ENCODE results near the gene PHF19.

Gene PHF19

DNA sequence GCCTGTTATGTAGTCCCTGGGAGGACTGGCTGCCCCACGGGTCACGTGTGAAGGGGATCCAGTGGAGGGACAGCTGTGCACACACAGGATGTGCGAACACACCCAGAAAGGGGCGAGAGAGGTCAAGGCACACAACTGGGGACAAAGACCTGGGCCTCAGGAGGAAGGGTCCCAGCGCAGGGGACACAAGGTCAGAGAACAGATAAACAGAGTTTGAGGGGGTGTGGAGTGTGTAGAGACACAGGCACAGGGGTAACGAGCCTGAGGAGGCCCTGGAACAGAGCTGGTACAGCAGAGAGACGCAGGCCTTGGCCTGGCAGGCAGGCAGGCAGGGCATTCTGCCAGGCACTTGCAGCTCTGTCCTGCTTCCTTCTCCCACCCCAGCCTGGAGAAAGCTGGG lies 19.5 kb downstream of the PHF19 start:
- DNase-seq (ENCODE audit: low read depth), result no peak
- TF ChIP-seq, protein P1, sequence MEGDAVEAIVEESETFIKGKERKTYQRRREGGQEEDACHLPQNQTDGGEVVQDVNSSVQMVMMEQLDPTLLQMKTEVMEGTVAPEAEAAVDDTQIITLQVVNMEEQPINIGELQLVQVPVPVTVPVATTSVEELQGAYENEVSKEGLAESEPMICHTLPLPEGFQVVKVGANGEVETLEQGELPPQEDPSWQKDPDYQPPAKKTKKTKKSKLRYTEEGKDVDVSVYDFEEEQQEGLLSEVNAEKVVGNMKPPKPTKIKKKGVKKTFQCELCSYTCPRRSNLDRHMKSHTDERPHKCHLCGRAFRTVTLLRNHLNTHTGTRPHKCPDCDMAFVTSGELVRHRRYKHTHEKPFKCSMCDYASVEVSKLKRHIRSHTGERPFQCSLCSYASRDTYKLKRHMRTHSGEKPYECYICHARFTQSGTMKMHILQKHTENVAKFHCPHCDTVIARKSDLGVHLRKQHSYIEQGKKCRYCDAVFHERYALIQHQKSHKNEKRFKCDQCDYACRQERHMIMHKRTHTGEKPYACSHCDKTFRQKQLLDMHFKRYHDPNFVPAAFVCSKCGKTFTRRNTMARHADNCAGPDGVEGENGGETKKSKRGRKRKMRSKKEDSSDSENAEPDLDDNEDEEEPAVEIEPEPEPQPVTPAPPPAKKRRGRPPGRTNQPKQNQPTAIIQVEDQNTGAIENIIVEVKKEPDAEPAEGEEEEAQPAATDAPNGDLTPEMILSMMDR (IDR thresholded peaks at IDR 0.05; ENCODE audit: low read depth, low read length, missing control alignments), result no peak
- H3K4me3 ChIP-seq (ENCODE audit: low read depth, low read length), result no peak overlapping the region
- in situ Hi-C loops (cut with HindIII; ENCODE audit: low sequenced_read_pairs), result no loop called here

DNA sequence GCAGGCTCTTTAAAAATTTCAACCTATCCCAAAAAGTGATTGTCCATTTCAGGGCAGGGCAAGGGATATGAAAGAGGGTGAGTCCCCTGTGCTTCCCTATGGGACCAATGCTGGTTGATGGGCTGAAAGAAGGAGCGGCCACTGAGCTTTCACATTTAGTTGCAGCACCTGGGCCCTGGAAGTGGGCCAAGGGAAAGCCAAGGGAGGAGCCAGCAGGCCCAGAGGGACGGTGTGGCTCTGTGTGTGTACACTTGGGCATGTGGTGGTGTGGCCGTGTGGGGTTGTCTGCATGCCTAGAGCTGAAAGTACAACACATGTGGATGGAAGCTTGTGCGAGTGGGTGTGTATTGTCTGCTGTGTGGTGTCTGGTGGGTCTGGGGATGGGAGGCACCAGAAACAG lies 20.3 kb downstream of the PHF19 start:
- H3K4me3 ChIP-seq (ENCODE audit: low read depth, low read length), result no peak overlapping the region
- DNase-seq (ENCODE audit: low read depth), result no peak
- in situ Hi-C loops (cut with HindIII; ENCODE audit: low sequenced_read_pairs), result no loop called here
- TF ChIP-seq, protein P1 (IDR thresholded peaks at IDR 0.05; ENCODE audit: low read depth, low read length, missing control alignments), result no peak

DNA sequence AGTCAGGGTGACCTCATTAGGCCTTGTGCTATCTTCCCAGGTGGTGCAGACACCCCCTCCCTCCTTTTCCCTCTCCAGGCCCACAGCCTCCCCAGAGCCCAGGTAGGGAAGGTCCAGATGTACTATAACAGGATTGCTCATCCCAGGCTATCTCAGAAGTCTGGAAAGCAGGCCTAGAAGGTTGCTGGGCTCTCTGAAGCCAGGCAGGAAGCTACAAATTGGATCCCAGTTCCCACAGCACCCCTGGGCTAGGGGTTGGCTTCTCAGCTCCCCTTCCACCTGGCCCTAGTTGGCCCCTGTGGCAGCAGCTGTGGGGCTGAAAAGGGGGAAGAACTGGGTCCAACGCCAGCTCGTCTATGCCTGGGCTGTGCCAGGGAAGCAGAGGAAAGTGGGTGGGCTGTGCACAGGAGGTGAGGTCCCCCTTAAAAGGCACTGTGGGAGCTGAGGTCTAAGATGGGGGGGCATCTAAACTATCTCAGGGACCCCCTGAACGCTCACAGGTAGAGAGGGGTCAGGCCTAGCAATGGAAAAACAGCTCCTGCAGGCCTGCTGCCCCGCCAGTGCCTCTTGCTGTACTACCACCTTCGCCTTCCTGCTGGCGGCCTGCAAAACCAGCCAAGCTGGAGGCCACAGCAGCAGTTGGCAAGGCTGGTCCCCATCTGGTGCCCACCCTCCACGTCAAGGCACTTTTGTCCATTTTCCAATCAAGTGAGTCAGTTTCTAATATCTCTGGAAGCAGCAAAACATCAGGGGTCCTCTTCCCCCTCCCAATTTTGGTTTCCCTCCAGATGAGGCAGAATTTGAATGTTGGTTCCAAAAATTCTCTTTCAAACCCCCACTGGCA lies 20.9 kb downstream of the PHF19 start:
- H3K4me3 ChIP-seq (ENCODE audit: low read depth, low read length), result no peak overlapping the region
- in situ Hi-C loops (cut with HindIII; ENCODE audit: low sequenced_read_pairs), result no loop called here
- TF ChIP-seq, protein P1 (IDR thresholded peaks at IDR 0.05; ENCODE audit: low read depth, low read length, missing control alignments), result no peak
- DNase-seq (ENCODE audit: low read depth), result no peak

DNA sequence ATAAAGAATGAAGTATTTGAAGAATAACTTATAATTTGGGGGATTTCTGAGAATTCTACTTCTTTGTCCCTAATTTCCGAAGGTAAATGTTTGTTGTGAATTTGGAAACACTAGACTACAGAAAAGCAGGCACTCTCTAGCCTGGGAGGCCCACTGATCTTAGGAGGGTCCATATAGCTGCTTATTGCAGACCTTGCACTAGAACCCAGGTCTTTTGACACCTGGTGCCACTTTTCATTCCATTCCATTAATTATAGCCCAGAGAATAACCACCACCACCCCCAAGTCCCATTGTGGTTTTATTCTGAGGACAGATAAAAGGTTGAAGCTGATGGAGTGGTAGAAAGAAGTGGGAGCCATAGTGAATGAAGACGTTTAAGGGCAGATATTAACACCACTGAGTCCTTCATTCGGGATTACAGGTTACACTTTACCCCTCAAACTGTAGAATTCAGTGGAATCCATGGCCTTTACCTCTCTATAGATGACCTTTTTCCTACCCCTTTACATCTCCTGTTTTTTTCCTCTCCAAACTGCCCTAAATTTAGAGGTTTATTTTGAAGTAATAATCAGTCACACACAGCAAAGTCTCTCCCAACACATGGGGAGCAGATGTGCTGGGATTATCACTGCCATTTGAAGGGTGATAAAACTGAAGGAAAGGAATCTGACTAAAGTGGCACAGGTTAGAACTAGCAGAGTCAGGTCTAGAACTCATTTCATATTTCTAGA lies 22.2 kb downstream of the PHF19 start:
- TF ChIP-seq, protein P1 (IDR thresholded peaks at IDR 0.05; ENCODE audit: low read depth, low read length, missing control alignments), result no peak
- in situ Hi-C loops (cut with HindIII; ENCODE audit: low sequenced_read_pairs), result no loop called here
- H3K4me3 ChIP-seq (ENCODE audit: low read depth, low read length), result no peak overlapping the region
- DNase-seq (ENCODE audit: low read depth), result no peak

DNA sequence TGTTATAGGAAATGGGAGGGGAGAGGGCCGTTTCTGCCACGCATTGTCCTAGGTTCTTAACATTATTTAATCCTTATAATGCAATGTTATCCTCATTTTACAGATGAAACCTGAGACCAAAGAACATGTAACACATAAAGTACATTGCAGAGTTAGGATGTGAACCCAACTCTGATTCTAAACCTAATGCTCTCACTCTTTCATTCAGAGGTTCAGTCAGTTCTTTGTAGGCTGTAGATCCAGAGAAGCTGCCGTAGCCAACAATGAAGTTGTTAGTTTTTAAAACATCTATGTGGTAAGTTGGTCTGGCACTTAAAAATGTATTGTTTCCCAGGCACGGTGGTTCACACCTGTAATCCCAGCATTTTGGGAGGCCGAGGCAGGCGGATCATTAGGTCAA lies 23.8 kb downstream of the PHF19 start:
- in situ Hi-C loops (cut with HindIII; ENCODE audit: low sequenced_read_pairs), result no loop called here
- TF ChIP-seq, protein P1 (IDR thresholded peaks at IDR 0.05; ENCODE audit: low read depth, low read length, missing control alignments), result no peak
- no peak overlapping the region for H3K4me3 ChIP-seq (ENCODE audit: low read depth, low read length)
- DNase-seq (ENCODE audit: low read depth), result no peak

DNA sequence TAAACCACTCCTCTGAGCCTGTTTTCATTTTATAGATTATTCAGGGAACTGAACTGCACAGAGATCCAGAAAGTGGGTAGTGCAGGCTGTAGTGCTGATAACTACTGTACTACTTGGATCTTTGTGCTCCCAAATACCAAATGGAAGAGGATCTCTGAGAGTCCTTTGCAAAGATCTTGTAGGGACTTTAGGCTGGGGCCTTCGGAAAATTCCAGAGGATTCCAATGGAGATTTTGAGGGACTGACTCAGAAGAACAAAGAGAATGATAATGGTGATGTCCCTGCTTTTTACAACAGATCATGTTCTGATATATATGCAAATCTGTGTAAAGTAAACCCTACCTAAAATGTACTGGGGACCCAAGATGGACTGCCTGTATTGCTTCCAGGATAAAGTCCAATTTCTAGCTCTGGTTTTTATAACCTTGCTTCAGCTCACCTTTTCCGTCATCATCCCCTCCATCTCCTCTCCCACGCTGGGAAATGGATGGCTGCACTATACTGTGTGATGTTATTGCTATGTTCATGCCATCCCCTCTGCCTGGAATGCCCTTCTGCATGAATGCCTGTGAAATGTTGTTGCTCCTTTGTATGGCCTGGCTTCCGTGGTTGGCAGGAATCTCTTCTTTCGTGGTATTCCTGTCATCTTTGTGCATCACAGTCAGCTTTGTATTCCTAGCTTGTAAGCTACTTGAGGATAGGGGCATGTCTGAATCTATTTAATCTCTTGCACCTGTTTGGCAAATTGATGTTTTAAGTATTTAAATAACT lies 24.6 kb downstream of the PHF19 start:
- DNase-seq (ENCODE audit: low read depth), result peak; percentile 26
- TF ChIP-seq, protein P1 (IDR thresholded peaks at IDR 0.05; ENCODE audit: low read depth, low read length, missing control alignments), result no peak
- in situ Hi-C loops (cut with HindIII; ENCODE audit: low sequenced_read_pairs), result no loop called here
- no peak overlapping the region for H3K4me3 ChIP-seq (ENCODE audit: low read depth, low read length)

Data from astrocyte of the cerebellum (primary cell).